CD4-positive, alpha-beta T cell (primary cell): ENCODE data around the gene C2orf15. TPM values are rescaled to one million over a fixed set of nuclear protein-coding genes. Genes with fewer than 3 reads are reported as not detected.

ENCODE experiments used
- ATAC-seq: fragments of 200-7000 bp; cut with Tn5 transposase; one replicate; pipeline ENCODE4 v1.10.0; 2022; ENCODE audit warnings: mild to moderate bottlenecking; ENCODE audit not compliant: poor library complexity
- CTCF ChIA-PET: fragments of 350-600 bp; sonication (Branson Sonifier 250); formaldehyde crosslinking; loops from one replicate; lab custom pipeline; 2021; ENCODE audit warnings: antibody characterized with exemption, inconsistent platforms; lab: Charles Lee
- POLR2A ChIA-PET: fragments of 350-600 bp; sonication (Branson Sonifier 250); formaldehyde crosslinking; loops from one replicate; lab custom pipeline; 2021; ENCODE audit warnings: antibody characterized with exemption, inconsistent platforms; lab: Charles Lee
- DNase-seq, 14 experiments: peaks; one replicate each; pipeline ENCODE4 v3.0.0-alpha.2; 2013 to 2020; ENCODE audit warnings: mixed read lengths in 2 of 14
- H3K27ac ChIP-seq, 2 donors: one replicate each; pipeline versions ENCODE4 v1.5.1 to v1.7.0; 2013; ENCODE audit warnings: low read length in 2 of 2, low read depth in 1 of 2, mild to moderate bottlenecking in 1 of 2
- H3K27me3 ChIP-seq, 2 experiments: 1 replicate in 1 of 2; 2 replicates in 1 of 2; pipeline versions ENCODE4 v1.6.1 to v1.7.0; 2013; ENCODE audit warnings: low read length in 2 of 2, control low read depth in 1 of 2, mild to moderate bottlenecking in 1 of 2, moderate library complexity in 1 of 2; ENCODE audit not compliant: insufficient read depth in 2 of 2, control insufficient read depth in 1 of 2
- H3K36me3 ChIP-seq: one replicate; pipeline ENCODE4 v1.6.1; 2013; ENCODE audit warnings: low read length, control low read depth; ENCODE audit not compliant: insufficient read depth
- H3K4me1 ChIP-seq: one replicate; pipeline ENCODE4 v1.6.1; 2013; ENCODE audit warnings: low read length, control low read depth; ENCODE audit not compliant: insufficient read depth
- H3K4me3 ChIP-seq: one replicate; pipeline ENCODE4 v1.5.1; 2013; ENCODE audit warnings: mild to moderate bottlenecking, low read length, moderate library complexity
- H3K9me3 ChIP-seq, 2 experiments: 1 replicate in 1 of 2; 2 replicates in 1 of 2; pipeline versions ENCODE4 v1.6.1 to v1.7.0; 2013; ENCODE audit warnings: low read length in 2 of 2, mild to moderate bottlenecking in 2 of 2, control low read depth in 1 of 2, moderate library complexity in 1 of 2; ENCODE audit not compliant: control insufficient read depth in 1 of 2, insufficient read depth in 1 of 2
- H3K27ac Mint-ChIP-seq: one replicate; pipeline ENCODE4 v1.8.0; 2020; ENCODE audit warnings: mixed read lengths
- H3K27me3 Mint-ChIP-seq: one replicate; pipeline ENCODE4 v1.8.0; 2021; ENCODE audit warnings: mixed read lengths
- H3K36me3 Mint-ChIP-seq: one replicate; pipeline ENCODE4 v1.8.0; 2021; ENCODE audit warnings: low read depth, mixed read lengths
- H3K4me1 Mint-ChIP-seq: one replicate; pipeline ENCODE4 v1.8.0; 2021; ENCODE audit warnings: low read depth, mixed read lengths
- H3K4me3 Mint-ChIP-seq: one replicate; pipeline ENCODE4 v1.8.0; 2020; ENCODE audit warnings: mild to moderate bottlenecking, mixed read lengths
- H3K9me3 Mint-ChIP-seq: one replicate; pipeline ENCODE4 v1.8.0; 2020; ENCODE audit warnings: mixed read lengths
- intact Hi-C, 2 experiments: fragments of 100-400 bp; cut with DNase I in 1 of 2; cut with micrococcal nuclease in 1 of 2; formaldehyde crosslinking; loops; one replicate each; pipeline versions ENCODE4 v1.15.1 to v1.9.0; 2023 to 2025; cut with DNase I, micrococcal nuclease
- polyA plus RNA-seq, 2 donors: library from polyadenylated mRNA; unstranded; fragments of 120-200 nt; gene quantifications; one replicate each; pipeline ENCODE4 v1.2.1, GENCODE V29; 2013
- total RNA-seq, 174 experiments: library from RNA in 2 of 174; stranded (reverse) in 2 of 174; gene quantifications; one replicate each; pipeline ENCODE4 v1.2.3 and lab custom pipeline; 2021 to 2026
- TF ChIP-seq, protein P1 (sequence below): fragments of 200-600 bp; IDR thresholded peaks from one replicate; pipeline ENCODE4 v1.8.0; 2022; ENCODE audit warnings: antibody characterized with exemption, mild to moderate bottlenecking

C2orf15 gene, protein sequence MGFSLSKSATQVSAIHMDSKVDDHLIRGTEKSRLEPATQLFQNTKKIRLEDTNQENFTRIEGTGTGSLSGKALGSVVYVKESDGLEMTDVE
- total RNA-seq (1 to 10 TPM; 2.1 to 2.8 TPM), total RNA-seq (lab: John Stamatoyannopoulos, UW) (0.16 to 5.1 (median 2.0) reads per million in 172 experiments)
- polyA plus RNA-seq (2013, experiment 1 of 2): 4.4 TPM
- polyA plus RNA-seq (2013, experiment 2 of 2): 4.7 TPM

DNA sequence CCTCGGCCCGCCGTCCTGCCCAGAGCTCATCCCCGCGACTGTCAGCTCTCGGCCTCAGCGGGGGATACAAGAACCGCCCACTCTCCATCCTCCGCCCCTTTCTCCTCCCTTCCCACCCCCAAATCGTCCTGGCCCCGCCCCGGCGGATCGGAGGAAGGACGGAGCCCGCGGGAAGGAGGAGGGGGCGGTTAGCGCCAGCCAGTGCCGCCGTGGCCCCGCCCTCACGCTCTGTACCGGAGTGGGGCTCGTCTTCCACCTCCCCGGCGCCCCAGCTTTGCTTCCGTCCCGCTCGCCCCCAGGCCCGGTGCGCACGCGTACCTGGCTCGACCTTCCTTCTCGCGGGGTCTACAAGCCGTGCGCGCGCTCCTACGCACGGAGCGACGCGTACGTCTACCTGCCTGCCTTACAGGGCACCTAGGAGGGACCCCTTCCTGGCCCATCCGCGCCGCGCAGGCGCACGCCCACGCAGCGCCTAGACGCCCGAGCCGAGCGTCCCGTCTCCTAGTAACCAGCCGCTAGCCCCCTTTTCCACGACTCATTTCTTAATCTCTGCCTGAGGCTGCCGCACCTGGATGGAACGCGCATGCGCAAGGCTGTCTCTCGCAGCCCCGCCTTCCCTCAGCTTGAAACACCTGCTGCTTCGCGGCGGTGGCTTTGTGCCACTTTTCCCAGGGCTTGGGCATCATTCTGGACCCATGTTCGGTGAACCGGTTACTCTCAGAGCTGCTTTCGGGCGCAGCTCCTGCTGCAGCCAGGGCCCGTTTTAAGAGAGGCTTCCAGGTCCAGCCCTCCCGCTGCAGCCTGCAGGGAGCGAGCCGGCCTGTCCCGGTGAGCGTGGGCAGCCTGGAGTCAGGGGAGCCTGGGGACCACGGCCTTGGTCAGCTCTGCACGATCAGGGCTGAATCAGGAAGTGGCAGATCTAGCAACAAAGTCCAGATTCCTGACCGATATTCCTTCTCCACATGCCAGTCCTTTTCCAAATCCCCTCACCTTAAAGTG, at the start of gene C2orf15:
C2orf15 (plus strand) TSS at position 598 of the 999 bp plus-strand sequence. CDS start 8,852 bp downstream, outside the sequence.
- ATAC-seq (peak; percentile 85), DNase-seq (peak; percentile 92 to 99 (median 97))
- TF ChIP-seq, protein P1, sequence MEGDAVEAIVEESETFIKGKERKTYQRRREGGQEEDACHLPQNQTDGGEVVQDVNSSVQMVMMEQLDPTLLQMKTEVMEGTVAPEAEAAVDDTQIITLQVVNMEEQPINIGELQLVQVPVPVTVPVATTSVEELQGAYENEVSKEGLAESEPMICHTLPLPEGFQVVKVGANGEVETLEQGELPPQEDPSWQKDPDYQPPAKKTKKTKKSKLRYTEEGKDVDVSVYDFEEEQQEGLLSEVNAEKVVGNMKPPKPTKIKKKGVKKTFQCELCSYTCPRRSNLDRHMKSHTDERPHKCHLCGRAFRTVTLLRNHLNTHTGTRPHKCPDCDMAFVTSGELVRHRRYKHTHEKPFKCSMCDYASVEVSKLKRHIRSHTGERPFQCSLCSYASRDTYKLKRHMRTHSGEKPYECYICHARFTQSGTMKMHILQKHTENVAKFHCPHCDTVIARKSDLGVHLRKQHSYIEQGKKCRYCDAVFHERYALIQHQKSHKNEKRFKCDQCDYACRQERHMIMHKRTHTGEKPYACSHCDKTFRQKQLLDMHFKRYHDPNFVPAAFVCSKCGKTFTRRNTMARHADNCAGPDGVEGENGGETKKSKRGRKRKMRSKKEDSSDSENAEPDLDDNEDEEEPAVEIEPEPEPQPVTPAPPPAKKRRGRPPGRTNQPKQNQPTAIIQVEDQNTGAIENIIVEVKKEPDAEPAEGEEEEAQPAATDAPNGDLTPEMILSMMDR: no peak
- Mint-ChIP-seq H3K27ac (peak within 1 kb of the TSS; percentile 94), H3K27me3 (no peaks in the 10 kb centered on the region), H3K4me3 (peak within 1 kb of the TSS; percentile 97), H3K4me1 (peaks cover 33% of the 10 kb centered on the region), H3K9me3 (no peaks in the 10 kb centered on the region), H3K36me3 (peaks cover 20% of the 10 kb centered on the region)
- Histone ChIP-seq H3K4me1 (peaks cover 8% of the 10 kb centered on the region), H3K9me3 (peaks cover 0 to 6% of the 10 kb centered on the region in 2 experiments), H3K27me3 (no peaks in the 10 kb centered on the region), H3K36me3 (no peaks in the 10 kb centered on the region), H3K27ac (peak within 1 kb of the TSS; percentile 85 to 92), H3K4me3 (peak within 1 kb of the TSS; percentile 74)
- intact Hi-C loops: loop anchor here (1.0 to 2.0 kb wide), 4 partner anchors 13 to 195 kb away; partner anchors contain the start of genes LIPT1 (in 2 of the 2), MITD1 (in 2 of the 2), MRPL30 (in 2 of the 2) and TSGA10 (in 2 of the 2)
- ChIA-PET POLR2A (interaction anchor here (0.5 to 4.3 kb wide), 25 partner anchors 9 to 1496 kb away, joined by 3 to 142 read pairs (median 3); partner anchors contain the start of genes COX5B, EIF5B, LIPT1 and MITD1), CTCF (interaction anchor here (0.7 to 2.8 kb wide), 6 partner anchors 10 to 349 kb away, joined by 3 to 13 read pairs (median 4); partner anchors contain the start of genes EIF5B, LIPT1, REV1 and TSGA10)

DNA sequence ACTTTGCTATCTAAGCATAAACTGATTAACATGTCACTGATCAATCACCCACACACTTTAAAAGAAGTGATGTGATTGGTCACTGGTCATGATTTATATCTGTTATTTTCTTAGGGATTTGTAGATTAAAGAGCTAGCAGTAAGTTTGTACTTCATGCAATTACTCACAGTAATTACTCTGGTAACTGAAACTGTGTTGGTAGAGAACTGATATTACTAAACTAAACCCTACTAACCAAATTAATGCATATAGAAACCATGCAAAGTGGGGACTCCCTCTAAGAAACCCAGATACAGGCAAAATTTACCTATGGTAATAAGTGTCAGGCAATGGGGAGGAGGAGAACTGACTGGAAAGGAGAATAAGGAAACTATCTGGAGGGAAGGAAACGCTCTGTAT, 44.8 kb upstream of the C2orf15 start:
- intact Hi-C loops: no loop called here
- Histone ChIP-seq H3K9me3 (no peaks in the 10 kb centered on the region), H3K36me3 (no peaks in the 10 kb centered on the region), H3K27me3 (no peaks in the 10 kb centered on the region), H3K4me3 (no peak overlapping the region), H3K4me1 (no peaks in the 10 kb centered on the region), H3K27ac (no peak overlapping the region)
- CTCF ChIA-PET: interaction anchor here (1.0 kb wide), 1 partner anchor 15 kb away, joined by 3 read pairs; no protein-coding TSS in a partner anchor
- Mint-ChIP-seq H3K4me3 (no peak overlapping the region), H3K27me3 (no peaks in the 10 kb centered on the region), H3K4me1 (peaks cover 4% of the 10 kb centered on the region), H3K27ac (no peak overlapping the region), H3K9me3 (peaks cover 2% of the 10 kb centered on the region), H3K36me3 (no peaks in the 10 kb centered on the region)
- TF ChIP-seq, protein P1: no peak
- DNase-seq (no peak), ATAC-seq (no peak)
- POLR2A ChIA-PET: interaction anchor here (0.6 kb wide), 1 partner anchor 218 kb away, joined by 3 read pairs; no protein-coding TSS in a partner anchor

DNA sequence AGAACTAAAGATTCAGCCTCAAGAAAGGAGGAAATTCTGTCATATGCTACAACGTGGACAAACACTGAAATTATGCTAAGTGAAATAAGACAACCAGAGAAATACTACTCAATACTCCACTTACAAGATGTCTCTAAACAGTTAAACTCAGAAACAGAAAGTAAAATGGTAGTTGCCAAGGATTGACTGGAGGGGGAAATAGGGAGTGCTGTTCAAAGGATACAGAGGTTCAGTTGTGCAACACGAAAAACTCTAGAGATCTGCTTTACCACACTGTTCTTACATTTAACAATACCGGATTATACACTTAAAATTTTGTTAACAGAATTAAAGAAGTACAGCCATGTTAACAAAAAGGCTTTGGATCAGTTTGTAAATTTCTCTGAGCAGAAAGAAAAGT, 39.8 kb upstream of the C2orf15 start:
- no peak overlapping the region for H3K27ac ChIP-seq
- DNase-seq: peak in 2 of 14 experiments; percentile 5 to 13
- no peak overlapping the region for H3K4me3 ChIP-seq
- no peaks in the 10 kb centered on the region for H3K9me3 ChIP-seq
- no peaks in the 10 kb centered on the region for H3K9me3 Mint-ChIP-seq
- H3K4me1 Mint-ChIP-seq: peaks cover 5% of the 10 kb centered on the region
- H3K27ac Mint-ChIP-seq: peak overlapping the region; percentile 14
- H3K4me3 Mint-ChIP-seq: no peak overlapping the region
- CTCF ChIA-PET: no interaction called here
- TF ChIP-seq, protein P1: no peak
- H3K4me1 ChIP-seq: no peaks in the 10 kb centered on the region
- POLR2A ChIA-PET: interaction anchor here (0.8 kb wide), 1 partner anchor 40 kb away, joined by 3 read pairs; the partner anchor contains the start of gene C2orf15
- no peaks in the 10 kb centered on the region for H3K27me3 ChIP-seq
- no peaks in the 10 kb centered on the region for H3K36me3 ChIP-seq
- intact Hi-C loops: no loop called here
- peaks cover 4% of the 10 kb centered on the region for H3K36me3 Mint-ChIP-seq
- no peak for ATAC-seq
- no peaks in the 10 kb centered on the region for H3K27me3 Mint-ChIP-seq
